DOHH2 (cell line): ENCODE data around the gene CAND2.
A peak's percentile ranks its signal among the peaks of the same experiment; 100 is the strongest.

Experiments
- H3F3A ChIP-seq: fragments of 200-600 bp; sonication (generic), shearing (Covaris generic); 2 replicates; pipeline ENCODE4 v1.6.0; 2016; ENCODE audit warnings: antibody characterized with exemption, mild to moderate bottlenecking; ENCODE audit not compliant: control insufficient read depth, insufficient read depth
- H3K27ac ChIP-seq: fragments of 200-600 bp; sonication (generic); 2 replicates; pipeline ENCODE4 v1.5.1; 2014; ENCODE audit warnings: low read depth, mild to moderate bottlenecking, low read length, moderate library complexity
- H3K27me3 ChIP-seq: fragments of 200-600 bp; sonication (generic); 2 replicates; pipeline ENCODE4 v1.6.1; 2014; ENCODE audit warnings: mild to moderate bottlenecking, low read length, mixed read lengths; ENCODE audit not compliant: control insufficient read depth
- H3K36me3 ChIP-seq: fragments of 200-600 bp; sonication (generic); 2 replicates; pipeline ENCODE4 v1.6.1; 2014; ENCODE audit warnings: mild to moderate bottlenecking, low read length, moderate library complexity, mixed read lengths; ENCODE audit not compliant: control insufficient read depth
- H3K4me1 ChIP-seq: fragments of 200-600 bp; sonication (generic); 2 replicates; pipeline ENCODE4 v1.6.1; 2014; ENCODE audit warnings: mild to moderate bottlenecking, low read length, mixed read lengths; ENCODE audit not compliant: control insufficient read depth
- H3K4me2 ChIP-seq: fragments of 200-600 bp; sonication (generic); 2 replicates; pipeline ENCODE4 v1.6.0; 2014; ENCODE audit warnings: mild to moderate bottlenecking, low read length, moderate library complexity
- H3K4me3 ChIP-seq: fragments of 200-600 bp; sonication (generic); 2 replicates; pipeline ENCODE4 v1.5.1; 2014; ENCODE audit warnings: mild to moderate bottlenecking, low read length, mixed read lengths
- H3K79me2 ChIP-seq: fragments of 200-600 bp; sonication (generic); 2 replicates; pipeline ENCODE4 v1.6.1; 2014; ENCODE audit warnings: mild to moderate bottlenecking, low read length, mixed read lengths; ENCODE audit not compliant: control insufficient read depth
- H3K9me2 ChIP-seq: fragments of 200-600 bp; sonication (generic); replicated peaks from 2 replicates; pipeline ENCODE4 v1.6.1; 2014; ENCODE audit warnings: mild to moderate bottlenecking, low read length, mixed read lengths; ENCODE audit not compliant: control insufficient read depth
- H3K9me3 ChIP-seq: fragments of 200-600 bp; sonication (generic); 2 replicates; pipeline ENCODE4 v1.6.1; 2014; ENCODE audit warnings: antibody characterized with exemption, low read length, mixed read lengths; ENCODE audit not compliant: control insufficient read depth, insufficient read depth
- H4K20me1 ChIP-seq: fragments of 200-600 bp; sonication (generic); 2 replicates; pipeline ENCODE4 v1.6.0; 2014; ENCODE audit warnings: low read depth, mild to moderate bottlenecking, antibody characterized with exemption, low read length, moderate library complexity; ENCODE audit not compliant: control insufficient read depth, insufficient read depth
- EZH2phosphoT487 ChIP-seq: fragments of 200-600 bp; sonication (generic); IDR thresholded peaks from 2 replicates; pipeline ENCODE4 v1.6.1; 2017; ENCODE audit warnings: borderline replicate concordance, mild to moderate bottlenecking, antibody characterized with exemption, low read length, moderate library complexity, mixed read lengths
- TF ChIP-seq, protein P1 (sequence below): fragments of 200-600 bp; sonication (generic); IDR thresholded peaks from one replicate; pipeline ENCODE4 v1.5.1; 2014; ENCODE audit warnings: antibody characterized with exemption, mild to moderate bottlenecking, low read depth, low read length; ENCODE audit not compliant: poor library complexity, severe bottlenecking

Gene CAND2

DNA sequence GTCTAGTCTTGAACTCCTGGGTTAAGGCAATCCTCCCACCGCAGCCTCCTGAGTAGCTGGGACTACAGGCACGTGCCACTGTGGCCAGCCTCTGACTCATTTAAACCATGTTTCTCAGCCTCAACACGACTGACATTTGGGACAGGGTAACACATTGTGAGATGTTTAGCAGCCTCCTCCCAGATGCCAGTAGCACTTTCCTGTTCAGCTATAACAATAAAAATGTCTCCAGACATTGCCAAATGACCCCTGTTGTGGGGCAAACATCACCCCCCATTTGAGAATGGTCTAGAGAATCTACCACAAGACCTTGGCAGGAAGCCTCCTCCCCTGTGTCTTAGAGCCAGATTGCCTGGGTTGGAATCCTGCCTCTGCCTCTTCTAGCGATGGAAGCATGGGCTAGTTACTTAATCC, 45.8 kb upstream of the CAND2 start:
- H3K4me1 ChIP-seq, result peaks cover 80% of the 10 kb centered on the region
- H3K4me2 ChIP-seq, result peak overlapping the region; percentile 88
- H3K4me3 ChIP-seq, result peak overlapping the region; percentile 60
- H3K27me3 ChIP-seq, result no peaks in the 10 kb centered on the region
- H3K27ac ChIP-seq, result peak overlapping the region; percentile 95
- H3K9me3 ChIP-seq, result no peaks in the 10 kb centered on the region
- no peaks in the 10 kb centered on the region for H3K36me3 ChIP-seq
- no peaks in the 10 kb centered on the region for H3K9me2 ChIP-seq
- H3K79me2 ChIP-seq, result no peaks in the 10 kb centered on the region
- peaks cover 13% of the 10 kb centered on the region for H3F3A ChIP-seq
- H4K20me1 ChIP-seq, result no peaks in the 10 kb centered on the region
- TF ChIP-seq, protein P1, sequence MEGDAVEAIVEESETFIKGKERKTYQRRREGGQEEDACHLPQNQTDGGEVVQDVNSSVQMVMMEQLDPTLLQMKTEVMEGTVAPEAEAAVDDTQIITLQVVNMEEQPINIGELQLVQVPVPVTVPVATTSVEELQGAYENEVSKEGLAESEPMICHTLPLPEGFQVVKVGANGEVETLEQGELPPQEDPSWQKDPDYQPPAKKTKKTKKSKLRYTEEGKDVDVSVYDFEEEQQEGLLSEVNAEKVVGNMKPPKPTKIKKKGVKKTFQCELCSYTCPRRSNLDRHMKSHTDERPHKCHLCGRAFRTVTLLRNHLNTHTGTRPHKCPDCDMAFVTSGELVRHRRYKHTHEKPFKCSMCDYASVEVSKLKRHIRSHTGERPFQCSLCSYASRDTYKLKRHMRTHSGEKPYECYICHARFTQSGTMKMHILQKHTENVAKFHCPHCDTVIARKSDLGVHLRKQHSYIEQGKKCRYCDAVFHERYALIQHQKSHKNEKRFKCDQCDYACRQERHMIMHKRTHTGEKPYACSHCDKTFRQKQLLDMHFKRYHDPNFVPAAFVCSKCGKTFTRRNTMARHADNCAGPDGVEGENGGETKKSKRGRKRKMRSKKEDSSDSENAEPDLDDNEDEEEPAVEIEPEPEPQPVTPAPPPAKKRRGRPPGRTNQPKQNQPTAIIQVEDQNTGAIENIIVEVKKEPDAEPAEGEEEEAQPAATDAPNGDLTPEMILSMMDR, result no peak
- TF ChIP-seq EZH2phosphoT487, result no peak

DNA sequence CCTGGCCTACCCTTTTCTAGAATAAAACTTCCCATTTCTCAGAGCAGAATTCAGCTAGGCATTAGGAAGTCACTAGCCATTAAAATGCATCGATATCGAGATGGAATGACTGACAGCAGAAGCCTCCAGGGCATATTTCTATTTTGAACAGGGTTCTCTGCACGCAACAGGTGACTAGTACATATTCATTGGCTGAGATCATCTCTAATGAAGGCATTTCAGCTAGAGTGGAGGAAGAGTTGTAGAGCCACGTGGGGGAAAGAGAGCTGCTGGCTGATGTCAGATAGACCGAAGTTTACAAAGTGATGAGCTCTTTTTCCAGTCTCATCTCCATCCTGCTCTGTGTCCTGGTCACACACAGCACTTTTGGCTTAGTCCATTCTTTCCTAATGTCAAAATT, 44.9 kb upstream of the CAND2 start:
- Histone ChIP-seq H3K27me3 (no peaks in the 10 kb centered on the region), H3K36me3 (no peaks in the 10 kb centered on the region), H3K9me3 (no peaks in the 10 kb centered on the region), H4K20me1 (no peaks in the 10 kb centered on the region), H3K4me2 (peak overlapping the region; percentile 58), H3K4me3 (no peak overlapping the region), H3F3A (peaks cover 13% of the 10 kb centered on the region), H3K27ac (no peak overlapping the region), H3K4me1 (peaks cover 84% of the 10 kb centered on the region), H3K9me2 (no peaks in the 10 kb centered on the region), H3K79me2 (no peaks in the 10 kb centered on the region)
- TF ChIP-seq, protein P1, result no peak
- no peak for TF ChIP-seq EZH2phosphoT487

DNA sequence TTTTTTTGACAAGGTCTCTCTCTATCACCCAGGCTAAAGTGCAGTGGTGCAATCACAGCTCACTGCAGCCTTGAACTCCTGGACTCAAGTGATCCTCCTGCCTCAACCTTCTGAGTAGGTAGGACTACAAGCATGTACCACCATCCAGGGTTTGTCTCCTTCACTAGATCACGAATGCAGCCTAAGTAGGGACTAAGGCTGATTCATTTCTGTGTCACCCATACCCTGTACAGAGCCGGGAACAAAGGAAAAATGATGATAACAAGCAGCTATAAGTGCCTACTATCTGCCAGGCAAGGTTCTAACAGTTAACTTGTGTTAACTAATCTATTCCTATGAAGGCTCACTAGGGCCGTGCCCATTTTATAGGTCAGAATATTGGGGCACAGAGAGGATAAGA, 44.4 kb upstream of the CAND2 start:
- Histone ChIP-seq H3F3A (peaks cover 13% of the 10 kb centered on the region), H3K4me2 (peak overlapping the region; percentile 58), H3K9me3 (no peaks in the 10 kb centered on the region), H3K36me3 (no peaks in the 10 kb centered on the region), H4K20me1 (no peaks in the 10 kb centered on the region), H3K9me2 (no peaks in the 10 kb centered on the region), H3K79me2 (no peaks in the 10 kb centered on the region), H3K27me3 (no peaks in the 10 kb centered on the region), H3K4me3 (peak overlapping the region; percentile 29), H3K4me1 (peaks cover 89% of the 10 kb centered on the region), H3K27ac (no peak overlapping the region)
- TF ChIP-seq, protein P1, result no peak
- no peak for TF ChIP-seq EZH2phosphoT487

DNA sequence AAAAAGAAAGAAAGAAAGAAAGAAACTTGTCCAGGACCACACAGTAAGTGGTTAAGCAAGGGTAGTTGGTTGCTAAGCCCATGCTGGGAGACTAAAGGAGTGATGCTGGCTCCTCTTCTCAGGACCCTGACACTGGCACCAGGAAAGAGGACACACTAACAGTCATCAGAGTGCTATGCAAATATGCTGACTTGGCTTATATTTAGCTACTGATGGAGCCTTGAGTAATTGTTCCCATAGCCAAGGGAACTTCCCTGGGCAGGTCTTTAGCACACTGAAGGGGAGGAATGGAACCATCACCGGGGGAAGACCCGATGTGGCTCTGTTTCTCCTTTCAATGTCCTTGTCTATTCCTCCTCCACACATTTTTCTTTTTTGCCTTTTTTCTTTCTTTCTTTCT, 43.7 kb upstream of the CAND2 start:
- H4K20me1 ChIP-seq, result no peaks in the 10 kb centered on the region
- H3K9me2 ChIP-seq, result no peaks in the 10 kb centered on the region
- peaks cover 92% of the 10 kb centered on the region for H3K4me1 ChIP-seq
- no peaks in the 10 kb centered on the region for H3K36me3 ChIP-seq
- no peak overlapping the region for H3K27ac ChIP-seq
- H3K9me3 ChIP-seq, result no peaks in the 10 kb centered on the region
- TF ChIP-seq, protein P1, result no peak
- no peak for TF ChIP-seq EZH2phosphoT487
- peaks cover 13% of the 10 kb centered on the region for H3F3A ChIP-seq
- H3K27me3 ChIP-seq, result no peaks in the 10 kb centered on the region
- peak overlapping the region; percentile 58 for H3K4me2 ChIP-seq
- H3K79me2 ChIP-seq, result no peaks in the 10 kb centered on the region
- peak overlapping the region; percentile 29 for H3K4me3 ChIP-seq
